H9 (cell line): ENCODE measurements around the gene ANGEL1. TPM values are rescaled to one million over a fixed set of nuclear protein-coding genes. Genes with fewer than 3 reads are reported as not detected.

Experiments
- DNase-seq: peaks from one replicate; pipeline ENCODE4 v3.0.0-alpha.2; 2017
- H2AFZ ChIP-seq: one replicate; pipeline ENCODE4 v1.6.1; 2013; ENCODE audit warnings: mild to moderate bottlenecking, low read length, control low read depth, moderate library complexity
- H2AK5ac ChIP-seq: 2 replicates; pipeline ENCODE4 v1.6.1; 2013; ENCODE audit warnings: low read length, control low read depth, mixed read lengths; ENCODE audit not compliant: insufficient read length
- H2BK120ac ChIP-seq: one replicate; pipeline ENCODE4 v1.6.1; 2013; ENCODE audit warnings: low read depth, mild to moderate bottlenecking, low read length, control low read depth, inconsistent platforms; ENCODE audit not compliant: poor library complexity, severe bottlenecking
- H2BK12ac ChIP-seq: 2 replicates; pipeline ENCODE4 v1.6.1; 2013; ENCODE audit warnings: low read length, control low read depth, mixed read lengths, low read depth; ENCODE audit not compliant: insufficient read length
- H2BK15ac ChIP-seq: 2 replicates; pipeline ENCODE4 v1.6.1; 2013; ENCODE audit warnings: low read depth, low read length, control low read depth
- H2BK20ac ChIP-seq: one replicate; pipeline ENCODE4 v1.6.1; 2013; ENCODE audit warnings: low read depth, mild to moderate bottlenecking, low read length, control low read depth, inconsistent platforms; ENCODE audit not compliant: poor library complexity, severe bottlenecking
- H2BK5ac ChIP-seq: 2 replicates; pipeline ENCODE4 v1.6.1; 2013; ENCODE audit warnings: low read length, control low read depth, mixed read lengths; ENCODE audit not compliant: insufficient read length
- H3K14ac ChIP-seq: 2 replicates; pipeline ENCODE4 v1.6.1; 2013; ENCODE audit warnings: low read length, control low read depth; ENCODE audit not compliant: insufficient read depth
- H3K18ac ChIP-seq: 2 replicates; pipeline ENCODE4 v1.6.1; 2013; ENCODE audit warnings: low read depth, mild to moderate bottlenecking, mixed read lengths, low read length, control low read depth; ENCODE audit not compliant: insufficient read length
- H3K23ac ChIP-seq: 2 replicates; pipeline ENCODE4 v1.6.1; 2013; ENCODE audit warnings: low read length, control low read depth, mixed read lengths, low read depth; ENCODE audit not compliant: insufficient read length
- H3K23me2 ChIP-seq: 2 replicates; pipeline ENCODE4 v1.6.1; 2013; ENCODE audit warnings: low read depth, mild to moderate bottlenecking, mixed read lengths, low read length, control low read depth; ENCODE audit not compliant: insufficient read length, poor library complexity, severe bottlenecking
- H3K27ac ChIP-seq: 2 replicates; pipeline ENCODE4 v1.5.1; 2013; ENCODE audit warnings: low read length, control low read depth, mixed read lengths, low read depth; ENCODE audit not compliant: insufficient read length
- H3K27me3 ChIP-seq: 2 replicates; pipeline ENCODE4 v1.6.1; 2013; ENCODE audit warnings: low read length, control low read depth, inconsistent platforms; ENCODE audit not compliant: insufficient read depth
- H3K4ac ChIP-seq: 2 replicates; pipeline ENCODE4 v1.6.1; 2013; ENCODE audit warnings: low read depth, mild to moderate bottlenecking, control low read depth, inconsistent platforms, low read length, moderate library complexity
- H3K4me1 ChIP-seq: 2 replicates; pipeline ENCODE4 v1.6.1; 2013; ENCODE audit warnings: low read length, control low read depth, inconsistent platforms; ENCODE audit not compliant: insufficient read depth
- H3K4me2 ChIP-seq: 2 replicates; pipeline ENCODE4 v1.6.1; 2013; ENCODE audit warnings: low read length, control low read depth, mixed read lengths; ENCODE audit not compliant: insufficient read length, insufficient read depth
- H3K56ac ChIP-seq: 2 replicates; pipeline ENCODE4 v1.6.1; 2013; ENCODE audit warnings: low read depth, mild to moderate bottlenecking, mixed read lengths, low read length, control low read depth; ENCODE audit not compliant: insufficient read length
- H3K79me1 ChIP-seq: 2 replicates; pipeline ENCODE4 v1.6.1; 2013; ENCODE audit warnings: low read depth, mild to moderate bottlenecking, moderate library complexity, low read length, control low read depth, inconsistent platforms; ENCODE audit not compliant: insufficient read depth, poor library complexity, severe bottlenecking
- H3K79me2 ChIP-seq: 2 replicates; pipeline ENCODE4 v1.6.1; 2013; ENCODE audit warnings: low read length, control low read depth, inconsistent platforms; ENCODE audit not compliant: insufficient read depth
- H3K9ac ChIP-seq: 2 replicates; pipeline ENCODE4 v1.6.1; 2013; ENCODE audit warnings: low read length, control low read depth, mixed read lengths; ENCODE audit not compliant: insufficient read length; ENCODE audit errors: extremely low read depth
- H3K9me3 ChIP-seq: one replicate; pipeline ENCODE4 v1.6.1; 2013; ENCODE audit warnings: low read depth, low read length, inconsistent platforms; ENCODE audit not compliant: control insufficient read depth
- H3T11ph ChIP-seq: one replicate; pipeline ENCODE4 v1.6.1; 2013; ENCODE audit warnings: mild to moderate bottlenecking, low read length, control low read depth, inconsistent platforms
- H4K20me1 ChIP-seq: one replicate; pipeline ENCODE4 v1.6.1; 2013; ENCODE audit not compliant: control insufficient read depth, insufficient read length, insufficient read depth
- H4K5ac ChIP-seq: 2 replicates; pipeline ENCODE4 v1.6.1; 2013; ENCODE audit warnings: low read depth, mild to moderate bottlenecking, mixed read lengths, low read length, control low read depth; ENCODE audit not compliant: insufficient read length
- H4K8ac ChIP-seq: replicated peaks from 2 replicates; pipeline ENCODE4 v1.6.1; 2013; ENCODE audit warnings: low read length, control low read depth, mixed read lengths, low read depth; ENCODE audit not compliant: insufficient read length
- H4K91ac ChIP-seq: 2 replicates; pipeline ENCODE4 v1.6.1; 2013; ENCODE audit warnings: low read depth, mild to moderate bottlenecking, moderate library complexity, mixed read lengths, low read length, control low read depth; ENCODE audit not compliant: insufficient read length
- H3K27ac Mint-ChIP-seq, 3 experiments: 2 replicates in 2 of 3; 3 replicates in 1 of 3; pipeline ENCODE4 v1.8.0; 2020 to 2021; ENCODE audit warnings: mixed read lengths in 3 of 3, mild to moderate bottlenecking in 1 of 3, moderate library complexity in 1 of 3
- H3K27me3 Mint-ChIP-seq: 2 replicates; pipeline ENCODE4 v1.8.0; 2021; ENCODE audit warnings: low read depth, mild to moderate bottlenecking, moderate library complexity, mixed read lengths
- H3K36me3 Mint-ChIP-seq, 3 experiments: 2 replicates in 2 of 3; 3 replicates in 1 of 3; pipeline ENCODE4 v1.8.0; 2020 to 2021; ENCODE audit warnings: low read depth in 3 of 3, mixed read lengths in 3 of 3; ENCODE audit not compliant: insufficient read depth in 1 of 3
- H3K4me1 Mint-ChIP-seq, 2 experiments: 2 replicates each; pipeline ENCODE4 v1.8.0; 2020; ENCODE audit warnings: mixed read lengths in 2 of 2
- H3K4me3 Mint-ChIP-seq, 2 experiments: 2 replicates in 1 of 2; 3 replicates in 1 of 2; pipeline ENCODE4 v1.8.0; 2020 to 2021; ENCODE audit warnings: mild to moderate bottlenecking in 2 of 2, mixed read lengths in 2 of 2, moderate library complexity in 1 of 2
- H3K9me3 Mint-ChIP-seq, 2 experiments: 2 replicates in 1 of 2; 3 replicates in 1 of 2; pipeline ENCODE4 v1.8.0; 2020; ENCODE audit warnings: mild to moderate bottlenecking in 2 of 2, mixed read lengths in 2 of 2, moderate library complexity in 1 of 2
- WGBS: extraction: QIAGEN DNeasy Blood & Tissue Kit; methylation state at CpG from one replicate; pipeline ENCODE4 v1.1.7; 2013; ENCODE audit warnings: missing lambda C conversion rate, low lambda C conversion rate, mixed read lengths; ENCODE audit not compliant: insufficient read length; ENCODE audit errors: extremely low coverage; 5-methylcytosine and 5-hydroxymethylcytosine counted together
- total RNA-seq: library from RNA; stranded (reverse); gene quantifications from 2 replicates; pipeline ENCODE4 v1.2.1, GENCODE V29; 2021
- TF ChIP-seq, protein P1 (sequence below): fragments of 200-600 bp; sonication (generic); conservative IDR thresholded peaks from 3 replicates; pipeline ENCODE4 v1.8.0; 2021; ENCODE audit warnings: antibody characterized with exemption, mild to moderate bottlenecking

Gene ANGEL1
- total RNA-seq, 1 experiment from 2014 or later, result 21.5 TPM

DNA sequence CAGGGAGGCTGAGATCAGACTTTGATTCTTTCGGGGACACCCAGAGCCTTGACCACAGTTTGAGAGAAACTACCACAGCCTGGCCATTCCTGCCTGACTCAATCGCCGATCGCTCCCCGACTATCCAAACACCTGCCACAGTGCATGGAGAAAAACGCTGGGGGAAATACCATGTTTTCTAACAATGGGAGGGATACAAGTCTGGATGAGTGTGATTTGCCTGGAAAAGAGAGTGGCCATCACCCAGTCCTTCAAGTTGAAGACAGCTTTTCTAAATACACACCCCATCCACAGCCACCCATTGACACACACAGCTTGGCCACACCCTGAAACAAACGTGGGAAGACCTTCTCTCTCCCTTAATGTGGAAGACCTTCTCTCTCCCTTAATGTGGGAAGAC, 58.1 kb downstream of the ANGEL1 start:
- H3K9ac ChIP-seq, result no peak overlapping the region
- Mint-ChIP-seq H3K27me3 (peaks cover 38% of the 10 kb centered on the region), H3K4me3 (no peak overlapping the region), H3K9me3 (peaks cover 3 to 4% of the 10 kb centered on the region in 2 experiments; a peak in 1 of 5 replicates), H3K36me3 (no peaks in the 10 kb centered on the region), H3K27ac (no peak overlapping the region; a peak in 1 of 7 replicates), H3K4me1 (no peaks in the 10 kb centered on the region)
- H3T11ph ChIP-seq, result no peak overlapping the region
- no peak overlapping the region for H3K56ac ChIP-seq
- no peak overlapping the region for H2BK5ac ChIP-seq
- H4K5ac ChIP-seq, result no peak overlapping the region
- no peaks in the 10 kb centered on the region for H3K79me2 ChIP-seq
- H3K4me2 ChIP-seq, result no peak overlapping the region
- H3K27me3 ChIP-seq, result peaks cover 1% of the 10 kb centered on the region; the same call in 1 of the 2 replicates
- H4K8ac ChIP-seq, result no peak overlapping the region
- H4K20me1 ChIP-seq, result no peaks in the 10 kb centered on the region
- no peaks in the 10 kb centered on the region for H3K9me3 ChIP-seq
- H3K23ac ChIP-seq, result no peak overlapping the region
- no peak overlapping the region for H2AFZ ChIP-seq
- no peak overlapping the region for H4K91ac ChIP-seq
- H3K23me2 ChIP-seq, result no peaks in the 10 kb centered on the region
- no peak overlapping the region for H2BK120ac ChIP-seq
- H3K18ac ChIP-seq, result no peak overlapping the region
- no peak overlapping the region for H2BK15ac ChIP-seq
- H3K14ac ChIP-seq, result no peak overlapping the region
- no peak overlapping the region for H3K27ac ChIP-seq
- H2BK12ac ChIP-seq, result no peak overlapping the region
- H2BK20ac ChIP-seq, result no peak overlapping the region
- no peaks in the 10 kb centered on the region for H3K79me1 ChIP-seq
- WGBS, result no CpG with 5 or more reads among the region's 7 CpGs
- TF ChIP-seq, protein P1, sequence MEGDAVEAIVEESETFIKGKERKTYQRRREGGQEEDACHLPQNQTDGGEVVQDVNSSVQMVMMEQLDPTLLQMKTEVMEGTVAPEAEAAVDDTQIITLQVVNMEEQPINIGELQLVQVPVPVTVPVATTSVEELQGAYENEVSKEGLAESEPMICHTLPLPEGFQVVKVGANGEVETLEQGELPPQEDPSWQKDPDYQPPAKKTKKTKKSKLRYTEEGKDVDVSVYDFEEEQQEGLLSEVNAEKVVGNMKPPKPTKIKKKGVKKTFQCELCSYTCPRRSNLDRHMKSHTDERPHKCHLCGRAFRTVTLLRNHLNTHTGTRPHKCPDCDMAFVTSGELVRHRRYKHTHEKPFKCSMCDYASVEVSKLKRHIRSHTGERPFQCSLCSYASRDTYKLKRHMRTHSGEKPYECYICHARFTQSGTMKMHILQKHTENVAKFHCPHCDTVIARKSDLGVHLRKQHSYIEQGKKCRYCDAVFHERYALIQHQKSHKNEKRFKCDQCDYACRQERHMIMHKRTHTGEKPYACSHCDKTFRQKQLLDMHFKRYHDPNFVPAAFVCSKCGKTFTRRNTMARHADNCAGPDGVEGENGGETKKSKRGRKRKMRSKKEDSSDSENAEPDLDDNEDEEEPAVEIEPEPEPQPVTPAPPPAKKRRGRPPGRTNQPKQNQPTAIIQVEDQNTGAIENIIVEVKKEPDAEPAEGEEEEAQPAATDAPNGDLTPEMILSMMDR, result no peak
- no peak overlapping the region for H3K4ac ChIP-seq
- no peaks in the 10 kb centered on the region for H3K4me1 ChIP-seq
- no peak for DNase-seq
- H2AK5ac ChIP-seq, result no peak overlapping the region
